ENCODE results near the gene MMS22L.

MMS22L gene

DNA sequence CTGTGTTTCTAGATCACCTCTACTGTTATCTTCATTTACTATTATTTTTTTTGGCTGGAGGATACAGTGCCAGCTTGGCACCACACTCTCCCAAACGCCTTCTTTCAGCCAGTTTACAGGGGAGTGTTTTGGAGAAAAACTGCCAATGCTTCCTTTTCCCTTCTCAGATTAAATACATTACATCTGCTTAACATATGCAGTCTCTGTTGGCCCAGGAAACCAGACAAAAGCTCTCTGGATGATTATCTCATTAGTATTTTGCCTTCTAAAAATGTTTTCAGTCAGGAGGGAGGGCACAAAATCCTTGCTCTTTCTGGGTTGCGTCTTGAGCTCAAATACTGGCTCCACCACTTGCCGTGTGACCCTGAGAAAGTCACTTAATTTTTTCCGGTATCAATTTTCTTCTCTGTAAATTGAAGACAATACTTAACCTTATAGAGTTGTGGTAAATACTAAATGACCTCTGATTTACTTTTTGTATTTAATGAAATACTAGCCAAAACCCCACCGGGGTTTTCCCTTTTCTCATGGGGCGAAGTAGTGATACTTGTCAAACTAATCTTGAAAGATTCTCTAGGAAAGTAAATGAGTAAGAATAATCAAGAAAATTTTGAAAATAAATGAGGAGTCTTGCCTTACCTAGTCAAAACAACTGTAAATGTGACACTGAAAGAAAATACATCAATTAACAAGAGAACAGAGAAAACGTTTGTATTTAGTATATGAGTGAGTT lies 146.2 kb downstream of the MMS22L start:
- DNase-seq: no peak

DNA sequence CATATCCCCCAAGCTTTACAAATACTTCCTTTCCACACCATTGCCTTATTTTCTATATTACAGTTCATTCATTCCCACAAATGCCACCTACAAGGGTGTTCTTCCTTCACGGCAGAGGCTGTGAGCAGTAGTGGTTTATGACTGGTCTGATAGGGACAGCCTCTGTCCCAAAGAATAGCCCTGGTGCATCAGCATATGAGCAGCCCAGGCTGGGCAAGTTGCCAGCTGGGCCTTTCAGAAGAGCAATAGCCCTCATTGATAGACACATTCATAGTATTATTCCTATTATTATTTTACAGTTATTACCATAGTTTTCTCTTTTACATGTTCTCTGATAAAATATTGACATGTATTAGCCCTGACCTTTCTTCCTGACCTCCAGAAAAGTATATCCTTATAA lies 149.9 kb downstream of the MMS22L start:
- no peak for DNase-seq

DNA sequence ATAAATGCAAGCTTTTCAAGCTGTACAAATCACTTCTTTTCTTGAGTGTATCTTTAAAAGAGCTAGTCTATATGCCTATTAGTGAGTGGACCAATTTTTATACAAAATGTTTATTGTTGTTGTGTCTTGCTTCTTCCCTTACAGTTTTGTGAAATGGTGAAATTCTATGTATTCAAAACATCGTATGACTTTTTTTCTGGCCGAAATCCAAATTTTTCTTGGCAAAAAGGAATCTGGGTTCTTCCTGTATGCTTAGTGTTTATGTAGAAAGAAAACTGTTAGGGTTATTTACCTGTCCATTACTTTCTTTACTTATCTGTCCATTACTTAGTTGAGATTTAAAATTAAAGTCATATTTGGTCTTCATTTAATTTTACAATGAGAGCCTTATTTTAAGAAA lies 153.9 kb downstream of the MMS22L start:
- DNase-seq: no peak

DNA sequence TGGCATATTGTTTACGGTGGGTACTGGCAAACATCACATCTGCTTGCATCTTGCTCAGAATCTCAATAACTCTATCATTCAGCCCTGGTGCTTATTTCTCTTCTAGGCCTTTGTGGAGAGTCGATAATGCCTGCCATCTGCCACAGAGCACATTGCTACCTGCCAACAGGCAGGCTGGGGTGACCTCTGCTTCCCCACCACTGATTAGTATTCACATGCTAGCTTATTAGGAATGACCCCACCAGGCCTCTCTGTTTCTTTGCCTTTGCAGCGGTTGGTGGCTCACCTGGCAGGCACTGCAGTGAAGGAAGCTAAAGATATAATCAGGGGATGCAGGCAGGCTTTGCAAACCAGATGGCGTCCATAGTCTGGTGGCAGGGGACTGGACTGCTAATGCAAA lies 154.5 kb downstream of the MMS22L start:
- no peak for DNase-seq

DNA sequence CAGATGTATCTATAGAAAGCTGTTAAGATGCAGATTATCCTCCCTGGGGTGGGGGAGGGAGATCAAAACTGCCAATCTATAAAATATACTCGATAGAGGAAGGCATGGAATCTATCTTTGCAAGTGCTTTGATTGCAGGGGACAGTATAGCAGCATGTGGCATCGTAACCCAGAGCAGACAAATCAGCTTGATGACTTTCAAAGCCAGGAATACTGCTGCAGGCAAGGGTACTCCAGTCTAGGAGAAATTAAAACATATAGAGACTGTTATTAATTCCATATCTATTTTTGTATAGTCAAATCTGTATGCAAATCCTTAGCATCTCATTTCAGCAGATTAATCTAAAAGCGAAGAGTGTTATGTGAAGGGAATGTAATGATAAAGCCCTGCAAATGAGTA lies 159.4 kb downstream of the MMS22L start:
- DNase-seq: no peak

DNA sequence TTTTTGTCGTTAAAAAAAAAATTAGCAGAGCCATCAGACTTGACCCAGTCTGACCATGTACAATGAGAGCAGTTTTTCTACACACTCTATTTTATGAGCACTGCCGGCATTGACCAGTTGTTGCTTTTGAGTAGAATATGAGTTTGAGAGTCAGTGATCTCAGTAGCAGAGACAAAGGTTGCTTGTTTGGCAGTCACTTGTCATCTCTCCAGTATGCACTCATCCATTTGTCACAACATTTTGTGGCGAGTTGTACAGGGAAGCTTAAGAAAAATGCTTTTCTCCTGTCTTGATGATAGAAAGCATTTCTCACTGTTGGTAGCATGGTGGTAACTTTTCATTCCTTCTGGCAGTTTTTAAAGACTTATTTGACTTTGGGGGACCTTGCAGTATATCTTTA lies 159.9 kb downstream of the MMS22L start:
- no peak for DNase-seq

DNA sequence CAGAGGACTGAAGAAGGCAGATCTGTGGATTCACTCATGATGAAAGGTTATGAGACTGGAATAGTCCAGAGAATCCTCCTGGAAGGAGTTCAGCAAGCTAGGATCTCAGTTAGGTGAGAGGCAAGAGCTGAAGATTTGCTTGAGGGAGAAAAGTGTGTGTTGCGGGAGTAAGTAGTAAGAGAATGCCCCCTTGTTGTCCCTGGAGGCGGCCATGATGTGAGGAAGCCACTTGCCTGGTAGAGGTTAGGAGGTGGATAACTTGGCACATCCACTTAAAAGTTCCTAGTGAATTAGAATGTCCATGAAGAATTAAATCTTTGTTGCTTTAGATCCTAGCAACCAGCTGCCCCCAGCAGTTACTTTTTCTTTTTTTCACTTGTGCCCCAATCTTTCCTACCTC lies 162.5 kb downstream of the MMS22L start:
- no peak for DNase-seq

DNA sequence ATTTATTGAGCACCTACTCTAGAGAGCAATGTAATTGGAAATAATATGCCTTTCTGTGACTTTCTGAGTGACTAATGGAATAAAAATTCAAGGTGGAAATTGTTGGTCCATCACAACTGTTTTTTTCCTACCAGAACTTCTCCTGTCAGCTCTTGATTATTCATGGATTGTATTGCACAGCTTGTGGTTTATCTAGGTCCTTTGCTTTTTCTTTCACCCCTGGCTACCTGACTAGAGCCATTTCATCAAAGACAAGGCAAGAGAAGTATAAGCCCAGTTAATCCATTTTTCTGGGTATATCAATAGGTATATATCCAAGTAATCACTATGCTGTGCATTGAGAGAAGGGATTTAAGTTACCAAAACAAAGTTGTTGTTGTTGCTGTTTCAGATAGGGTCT lies 168.4 kb downstream of the MMS22L start:
- DNase-seq: no peak

DNA sequence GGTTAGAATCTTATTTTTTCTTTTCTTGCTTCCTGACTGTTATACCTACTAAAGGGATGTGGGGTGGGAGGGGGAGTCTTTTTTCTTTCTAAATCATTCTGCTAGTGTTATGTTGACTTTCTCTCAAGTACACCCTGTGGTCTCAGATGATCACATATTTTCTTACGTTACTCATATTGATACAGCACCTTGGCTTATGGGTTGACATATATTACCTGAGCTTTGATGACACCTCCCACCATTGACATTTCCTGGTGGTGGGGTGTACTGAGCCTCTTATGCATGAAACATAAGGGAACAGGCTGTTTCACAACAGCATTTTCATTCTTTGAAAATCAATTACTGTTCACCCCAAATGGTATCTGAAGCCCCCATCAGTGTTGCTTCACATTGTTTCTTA lies 169.8 kb downstream of the MMS22L start:
- DNase-seq: no peak

DNA sequence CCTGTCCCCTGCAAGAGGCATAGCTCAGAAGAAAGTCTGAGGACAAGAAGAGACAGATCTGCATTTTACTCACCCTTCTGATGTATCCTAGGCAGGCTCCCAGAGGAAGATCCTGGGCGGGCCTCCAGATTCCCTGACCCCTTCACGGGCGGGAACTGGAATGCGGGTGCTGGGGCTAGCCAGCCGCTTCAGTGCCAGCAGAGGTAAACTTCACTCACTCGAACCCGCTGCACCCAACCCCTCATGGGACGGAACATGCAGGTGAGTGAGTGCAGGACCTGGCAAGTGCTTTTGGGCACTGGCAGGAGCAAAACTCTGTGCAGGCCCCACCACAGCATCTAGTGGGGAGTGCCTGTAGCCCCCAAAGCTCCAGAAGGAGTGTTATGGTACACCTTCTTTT lies 171.8 kb downstream of the MMS22L start:
- DNase-seq: no peak

DNA sequence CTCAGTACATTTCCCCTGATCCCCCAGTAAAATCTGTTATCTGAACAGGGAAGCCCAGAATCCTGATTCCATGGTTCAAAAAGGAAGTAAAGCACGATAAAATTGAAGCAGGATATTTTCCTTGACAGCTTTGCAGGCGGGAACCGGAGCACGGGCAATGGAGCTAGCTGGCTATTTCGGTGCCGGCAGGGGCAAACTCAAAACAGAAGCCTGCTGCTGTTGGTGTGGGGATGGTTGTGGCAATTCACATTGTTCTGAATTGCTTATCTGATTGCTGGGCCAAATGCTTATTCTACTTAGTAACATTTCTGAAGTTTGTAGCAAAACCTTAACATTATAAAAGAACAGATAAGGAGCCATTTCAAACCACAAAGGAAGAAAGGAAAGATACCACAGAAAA lies 172.4 kb downstream of the MMS22L start:
- DNase-seq: no peak

DNA sequence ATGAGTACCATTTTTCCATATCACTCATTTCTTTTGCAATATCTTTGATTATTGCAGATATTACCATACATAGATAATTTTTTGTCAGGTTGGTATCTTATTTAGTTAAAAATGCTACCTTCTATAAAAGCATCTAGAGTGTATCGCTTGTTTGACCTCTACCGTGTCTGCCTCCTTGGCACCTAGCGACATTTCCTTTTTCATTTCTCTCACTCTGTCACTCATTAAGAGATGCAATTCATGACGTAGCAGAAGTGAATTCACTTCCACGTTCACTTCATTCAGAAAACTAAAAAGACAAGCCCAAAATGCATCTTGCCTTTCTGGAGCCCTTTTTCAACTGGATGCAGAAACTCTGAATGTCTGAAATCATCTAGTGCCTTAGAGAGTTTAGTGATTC lies 172.9 kb downstream of the MMS22L start:
- DNase-seq: no peak

DNA sequence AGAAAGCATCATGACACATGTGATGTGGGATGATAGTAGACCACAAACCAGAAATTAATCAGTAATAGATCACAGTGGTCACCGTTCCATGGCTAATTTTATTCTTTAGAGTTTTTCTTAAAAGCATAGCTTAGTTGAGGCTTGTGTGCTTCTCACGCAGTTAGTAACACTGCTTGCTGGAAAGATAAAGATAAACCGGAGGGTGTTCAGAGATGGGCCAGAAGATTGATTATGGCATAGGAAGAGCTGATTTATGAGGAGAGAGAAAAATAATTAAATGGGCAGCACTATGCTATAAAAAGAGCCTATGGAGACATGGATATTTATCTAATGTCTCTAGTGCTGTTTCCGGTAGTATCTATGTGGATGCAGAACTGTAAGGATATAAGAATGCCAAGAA lies 173.6 kb downstream of the MMS22L start:
- no peak for DNase-seq

DNA sequence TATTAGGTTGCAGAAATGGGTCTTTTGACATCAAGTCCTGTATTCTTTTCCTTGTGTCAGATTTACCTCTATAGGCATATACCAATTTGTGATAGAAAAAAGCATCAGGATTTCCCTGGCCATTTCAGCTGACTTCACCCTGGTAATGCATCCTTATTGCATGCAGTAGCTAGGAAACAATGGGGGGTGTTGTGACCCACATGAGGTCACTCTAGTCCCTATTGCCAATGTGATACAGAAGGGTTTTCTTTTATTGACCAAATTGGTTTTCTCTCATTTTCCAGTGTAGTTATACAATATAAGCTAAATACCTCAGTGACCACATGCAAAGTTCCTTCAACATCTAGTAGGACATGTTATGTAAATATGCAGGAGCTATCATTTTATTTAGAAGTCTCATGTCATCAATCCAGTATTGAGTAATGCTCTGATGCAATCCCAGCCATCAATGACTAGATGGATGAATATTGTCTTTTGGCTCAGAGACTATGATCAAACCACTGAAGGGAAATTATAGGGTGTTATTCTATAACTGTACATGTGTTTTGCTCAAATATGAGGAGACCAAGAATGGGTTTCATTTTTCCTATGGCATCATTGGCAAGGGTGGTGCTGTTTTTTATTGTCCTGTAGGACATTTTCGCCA lies 180.7 kb downstream of the MMS22L start:
- no peak for DNase-seq

DNA sequence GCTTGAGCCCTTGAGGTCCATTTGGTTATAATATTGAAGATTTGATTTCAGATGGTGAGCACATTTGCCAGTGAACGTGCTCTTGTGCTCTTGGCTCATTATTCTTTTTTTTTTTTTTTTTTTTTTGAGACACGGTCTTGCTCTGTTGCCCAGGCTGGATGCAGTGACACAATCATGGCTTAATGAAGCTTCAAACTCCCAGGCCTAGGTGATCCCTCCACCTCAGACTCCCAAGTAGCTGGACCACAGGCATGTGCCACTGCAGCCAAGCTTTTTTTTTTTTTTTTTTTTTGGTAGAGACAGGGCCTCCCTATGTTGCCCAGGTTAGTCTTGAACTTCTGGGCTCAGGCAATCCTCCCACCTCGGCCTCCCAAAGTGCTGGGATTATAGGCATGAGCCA lies 182.3 kb downstream of the MMS22L start:
- no peak for DNase-seq

DNA sequence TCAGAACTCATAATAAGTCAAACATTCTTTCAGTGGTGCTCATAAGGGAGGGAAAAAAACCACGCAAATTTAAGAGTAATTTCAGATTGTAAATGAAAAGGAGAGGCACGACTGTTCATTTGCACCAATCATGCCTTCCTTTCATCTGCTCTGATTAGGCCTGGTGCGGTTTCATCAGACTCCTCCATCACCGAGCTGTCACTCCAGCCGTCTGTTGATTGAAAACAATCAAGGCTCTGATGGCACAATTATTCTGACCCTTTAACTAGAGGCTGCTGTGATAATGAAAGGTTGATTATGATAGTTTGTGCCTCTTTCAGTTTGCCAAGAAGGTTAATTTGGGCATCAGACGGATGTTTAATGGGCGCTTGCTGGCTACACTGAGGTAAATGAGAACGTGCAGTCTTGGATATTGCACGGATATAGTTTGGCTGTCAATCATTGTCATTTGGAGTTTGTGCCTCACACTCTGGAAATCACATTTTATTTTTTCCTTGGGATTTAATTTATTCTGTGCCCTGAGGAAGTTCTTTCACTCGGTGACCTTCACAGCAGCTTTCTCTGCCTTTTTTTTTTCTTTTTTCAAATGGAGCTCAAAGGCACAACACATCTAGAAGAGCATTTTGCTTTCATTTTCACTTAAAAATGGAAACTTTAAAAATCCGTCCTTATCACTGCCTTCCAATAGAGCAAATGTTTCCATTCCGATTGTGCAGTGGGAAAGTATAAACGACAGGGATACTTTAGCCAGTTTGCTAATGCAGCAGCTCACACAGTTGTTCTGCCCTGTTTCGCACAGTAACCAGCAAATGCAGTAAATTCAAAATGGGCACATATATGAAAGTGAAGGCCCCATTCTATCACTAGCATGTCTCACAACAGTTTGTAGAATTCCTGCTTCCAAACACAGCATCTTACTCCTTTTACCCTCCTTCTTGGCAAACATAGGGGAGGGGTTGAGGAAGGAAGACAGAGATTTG lies 185.7 kb downstream of the MMS22L start:
- no peak for DNase-seq

DNA sequence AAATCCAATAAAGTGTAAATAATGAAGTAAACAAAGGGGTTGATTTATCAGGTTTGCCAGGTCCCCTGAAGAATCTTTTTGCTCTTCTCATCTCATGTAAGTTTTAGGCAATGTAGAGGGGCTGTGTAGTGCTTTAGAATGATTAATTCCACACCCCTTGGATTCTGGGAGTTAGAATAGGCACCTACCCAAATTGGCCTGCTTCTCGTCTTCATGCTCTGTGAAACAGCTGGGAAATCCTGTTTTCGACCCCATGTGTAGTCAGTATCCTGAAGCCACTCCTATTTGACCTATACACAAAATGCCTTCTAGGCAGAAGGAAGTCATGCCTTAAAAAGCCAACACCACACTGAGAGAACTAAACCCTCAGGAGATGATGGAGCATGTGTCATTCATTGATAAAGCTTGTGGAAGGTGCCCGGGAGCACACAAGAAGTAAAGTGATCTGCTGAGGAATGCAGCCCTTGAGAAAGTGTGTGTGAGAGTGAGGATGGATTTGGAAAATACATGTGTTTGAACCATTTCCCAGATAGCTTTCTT lies 187.6 kb downstream of the MMS22L start:
- DNase-seq: no peak

DNA sequence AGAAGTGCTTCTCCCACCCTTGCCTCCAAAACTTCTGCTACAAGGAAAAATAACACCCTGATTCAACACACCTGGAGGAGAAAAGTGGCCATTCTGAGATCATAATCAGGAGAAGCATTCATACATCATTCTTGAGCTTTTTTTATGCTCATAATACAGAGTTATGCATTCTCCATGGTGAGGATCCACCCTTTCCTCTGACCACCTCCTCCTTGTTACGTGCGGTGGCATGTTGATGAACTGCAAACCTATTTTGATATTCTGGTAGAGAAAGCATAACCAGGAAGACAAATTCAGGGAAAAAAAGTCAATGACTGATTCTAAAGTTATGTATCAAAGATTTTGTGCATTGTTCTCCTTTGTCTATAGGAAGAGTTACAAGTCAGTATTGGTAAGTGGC lies 188.6 kb downstream of the MMS22L start:
- DNase-seq: no peak

DNA sequence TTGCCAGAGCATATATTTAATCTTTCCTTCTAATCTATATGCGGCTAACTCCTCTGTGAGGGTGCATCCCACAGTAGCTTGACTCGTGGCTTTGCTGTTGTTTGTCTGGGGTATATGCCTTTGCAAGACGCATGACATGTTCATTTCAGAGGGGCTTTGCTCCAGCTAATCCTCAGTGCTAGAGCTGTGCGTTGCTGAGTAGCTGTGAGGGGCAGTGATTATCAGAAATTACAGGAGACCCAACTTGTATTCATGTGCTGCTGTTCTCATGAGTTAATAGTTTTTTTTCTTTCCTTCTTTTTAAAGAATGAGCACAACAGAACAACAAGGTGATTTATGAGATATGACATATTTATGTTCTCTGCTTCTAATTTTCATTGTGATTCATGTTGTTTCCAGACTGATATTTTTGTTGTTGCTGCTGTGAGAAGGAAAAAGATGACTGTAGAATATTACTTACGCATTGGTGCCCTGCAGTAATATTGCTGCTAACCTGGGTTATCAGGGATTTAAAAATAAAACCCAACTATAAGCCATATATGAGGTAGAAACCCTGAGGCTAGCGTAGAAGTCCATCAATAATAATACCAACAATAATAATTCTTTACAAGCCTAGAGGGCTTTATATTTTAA lies 190.2 kb downstream of the MMS22L start:
- DNase-seq: no peak

Measured in NK-92 treated with Interleukin-12 subunit alpha and Interleukin-12 subunit beta, amount 100 ng/mL, for 24 hours (cell line).